Measurements from ENCODE around the gene SMYD3. TPM values are rescaled to one million over a fixed set of nuclear protein-coding genes. Genes with fewer than 3 reads are reported as not detected.

The SMYD3 gene
- total RNA-seq, 1 donor from 2014 or later: 20.8 TPM

DNA sequence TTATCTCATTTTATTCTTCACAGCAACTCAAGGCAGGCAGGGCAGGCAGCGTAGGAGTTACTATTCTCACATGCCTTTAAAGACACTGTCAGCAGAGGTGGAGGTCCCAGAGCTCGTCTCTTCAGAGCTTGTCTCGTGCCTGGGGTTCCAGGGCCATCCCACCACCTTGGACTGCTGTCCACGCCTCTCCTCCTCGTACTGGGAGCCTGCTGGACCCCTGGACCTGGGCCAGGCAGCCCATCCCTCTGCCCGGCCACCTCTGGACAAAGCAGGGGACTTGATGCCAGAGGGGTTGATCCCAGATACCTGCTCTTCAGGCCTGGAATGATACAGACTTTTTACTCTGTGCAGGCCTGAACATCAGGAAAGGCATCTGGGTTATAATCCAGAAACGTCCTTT lies 805.4 kb downstream of the SMYD3 start:
- ATAC-seq (ENCODE audit: low read depth) (no peak), DNase-seq (no peak)
- Mint-ChIP-seq H3K36me3 (ENCODE audit: low read depth) (no peaks in the 10 kb centered on the region), H3K4me1 (peaks cover 15% of the 10 kb centered on the region), H3K27ac (no peak overlapping the region), H3K9me3 (peaks cover under 1% of the 10 kb centered on the region), H3K4me3 (no peak overlapping the region), H3K27me3 (no peaks in the 10 kb centered on the region)
- intact Hi-C loops (cut with micrococcal nuclease): no loop called here
- ChIA-PET POLR2A (no interaction called here), CTCF (no interaction called here)
- TF ChIP-seq CTCF (IDR thresholded peaks at IDR 0.05): no peak

DNA sequence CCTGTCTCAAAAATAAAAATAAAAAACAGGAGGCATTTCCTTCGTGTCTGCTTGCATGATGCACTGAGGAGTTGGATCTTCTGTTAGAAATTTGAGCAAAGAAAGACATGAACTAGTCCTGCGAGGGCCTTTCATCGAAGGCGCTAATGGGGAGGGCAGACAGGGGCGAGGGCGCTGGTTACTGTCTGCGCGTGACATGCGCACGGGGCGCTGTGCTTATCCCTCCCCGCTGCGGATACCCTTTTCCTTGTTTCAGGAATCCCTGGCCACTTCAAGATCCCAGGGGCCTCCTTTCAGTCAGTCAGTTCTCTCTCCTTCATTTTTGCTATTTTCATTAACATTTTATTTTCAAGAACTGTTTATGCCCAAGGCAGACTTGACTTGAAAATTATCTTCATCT lies 806.4 kb downstream of the SMYD3 start:
- TF ChIP-seq CTCF (IDR thresholded peaks at IDR 0.05): no peak
- Mint-ChIP-seq H3K4me1 (peaks cover 15% of the 10 kb centered on the region), H3K27ac (no peak overlapping the region), H3K36me3 (ENCODE audit: low read depth) (no peaks in the 10 kb centered on the region), H3K4me3 (no peak overlapping the region), H3K27me3 (no peaks in the 10 kb centered on the region), H3K9me3 (peaks cover 2% of the 10 kb centered on the region)
- ATAC-seq (ENCODE audit: low read depth) (no peak), DNase-seq (no peak)
- ChIA-PET CTCF (no interaction called here), POLR2A (no interaction called here)
- intact Hi-C loops (cut with micrococcal nuclease): no loop called here

Other genes with a start within 250 kb of the SMYD3 start
- gene TFB2M, start 59.0 kb upstream of the SMYD3 start, total RNA-seq: 15.9 and 18.3 TPM in 2 replicates
- gene CNST, start 59.2 kb upstream of the SMYD3 start, total RNA-seq: 30.2 and 35.2 TPM in 2 replicates
- 8.1 and 9.3 TPM in 2 replicates for gene SCCPDH, start 217.1 kb upstream of the SMYD3 start, total RNA-seq